Neuronal stem cell (in vitro differentiated cells): ENCODE results near the gene PNPLA2.

Experiments used
- DNase-seq: peaks from one replicate; pipeline ENCODE4 v3.0.0-alpha.2; 2013; ENCODE audit warnings: low spot score
- H2AFZ ChIP-seq: one replicate; pipeline ENCODE4 v1.6.1; 2013; ENCODE audit warnings: mild to moderate bottlenecking, low read length, inconsistent platforms
- H2AK5ac ChIP-seq: 2 replicates; pipeline ENCODE4 v1.6.1; 2013; ENCODE audit warnings: low read depth, mild to moderate bottlenecking, inconsistent platforms, low read length, moderate library complexity, mixed read lengths
- H2BK120ac ChIP-seq: 2 replicates; pipeline ENCODE4 v1.6.1; 2013; ENCODE audit warnings: low read depth, mild to moderate bottlenecking, inconsistent platforms, low read length, moderate library complexity, mixed read lengths
- H2BK12ac ChIP-seq: one replicate; pipeline ENCODE4 v1.6.1; 2013; ENCODE audit warnings: low read length, inconsistent platforms
- H2BK15ac ChIP-seq: 2 replicates; pipeline ENCODE4 v1.6.1; 2013; ENCODE audit warnings: mild to moderate bottlenecking, low read length, inconsistent platforms, mixed read lengths
- H2BK5ac ChIP-seq: one replicate; pipeline ENCODE4 v1.6.1; 2013; ENCODE audit warnings: inconsistent platforms, mild to moderate bottlenecking, low read length, moderate library complexity
- H3K14ac ChIP-seq: one replicate; pipeline ENCODE4 v1.6.1; 2013; ENCODE audit warnings: low read length, inconsistent platforms
- H3K18ac ChIP-seq: 2 replicates; pipeline ENCODE4 v1.6.1; 2013; ENCODE audit warnings: low read length, inconsistent platforms
- H3K23ac ChIP-seq: 2 replicates; pipeline ENCODE4 v1.6.1; 2013; ENCODE audit warnings: low read depth, mild to moderate bottlenecking, mixed read lengths, low read length, inconsistent platforms; ENCODE audit not compliant: poor library complexity
- H3K27ac ChIP-seq: replicated peaks from 3 replicates; pipeline ENCODE4 v1.5.1; 2013; ENCODE audit warnings: low read length, inconsistent platforms
- H3K27me3 ChIP-seq, 3 experiments: 2 replicates each; pipeline ENCODE4 v1.6.1; 2013; ENCODE audit warnings: low read length in 3 of 3, mild to moderate bottlenecking in 2 of 3, inconsistent platforms in 1 of 3, low read depth in 1 of 3, mixed read lengths in 1 of 3, moderate library complexity in 1 of 3; ENCODE audit not compliant: control insufficient read depth in 3 of 3, insufficient read depth in 3 of 3
- H3K36me3 ChIP-seq, 2 donors: replicated peaks in 1 of 2; 2 replicates each; pipeline ENCODE4 v1.6.1; 2013; ENCODE audit warnings: low read length in 2 of 2; ENCODE audit not compliant: control insufficient read depth in 2 of 2, insufficient read depth in 2 of 2
- H3K4ac ChIP-seq: 2 replicates; pipeline ENCODE4 v1.6.1; 2013; ENCODE audit warnings: inconsistent platforms, mild to moderate bottlenecking, low read length, moderate library complexity
- H3K4me1 ChIP-seq, 2 donors: 1 replicate in 1 of 2; 2 replicates in 1 of 2; pipeline ENCODE4 v1.6.1; 2013; ENCODE audit warnings: low read length in 2 of 2, low read depth in 1 of 2; ENCODE audit not compliant: control insufficient read depth in 2 of 2, insufficient read depth in 1 of 2
- H3K4me2 ChIP-seq: one replicate; pipeline ENCODE4 v1.6.1; 2013; ENCODE audit warnings: mild to moderate bottlenecking, low read length, inconsistent platforms; ENCODE audit not compliant: insufficient read depth, poor library complexity, severe bottlenecking
- H3K4me3 ChIP-seq, 2 donors: 2 replicates each; pipeline ENCODE4 v1.5.1; 2013; ENCODE audit warnings: low read length in 2 of 2, mild to moderate bottlenecking in 2 of 2, inconsistent platforms in 1 of 2, moderate library complexity in 1 of 2
- H3K79me1 ChIP-seq: one replicate; pipeline ENCODE4 v1.6.1; 2013; ENCODE audit warnings: low read depth, mild to moderate bottlenecking, inconsistent platforms, low read length, moderate library complexity
- H3K9ac ChIP-seq: one replicate; pipeline ENCODE4 v1.6.1; 2013; ENCODE audit warnings: mild to moderate bottlenecking, low read depth, low read length, inconsistent platforms; ENCODE audit not compliant: poor library complexity
- H3K9me3 ChIP-seq, 2 donors: replicated peaks in 1 of 2; 2 replicates each; pipeline versions ENCODE3 to v1.6.1; 2013; ENCODE audit warnings: low read length in 2 of 2, mild to moderate bottlenecking in 2 of 2, inconsistent platforms in 1 of 2, low read depth in 1 of 2, mixed read lengths in 1 of 2, moderate library complexity in 1 of 2; ENCODE audit not compliant: control insufficient read depth in 2 of 2, insufficient read depth in 1 of 2
- H4K8ac ChIP-seq: one replicate; pipeline ENCODE4 v1.6.1; 2013; ENCODE audit warnings: low read depth, mild to moderate bottlenecking, inconsistent platforms, low read length, moderate library complexity
- H4K91ac ChIP-seq: one replicate; pipeline ENCODE4 v1.6.1; 2013; ENCODE audit warnings: low read length, low read depth, mild to moderate bottlenecking, inconsistent platforms; ENCODE audit not compliant: poor library complexity
- WGBS, 2 donors: extraction: QIAGEN DNeasy Blood & Tissue Kit; methylation state at CpG; one replicate each; pipeline ENCODE4 v1.1.7; 2013; ENCODE audit warnings: missing lambda C conversion rate in 2 of 2, mixed read lengths in 1 of 2; ENCODE audit not compliant: insufficient read length in 2 of 2, insufficient replicate concordance in 1 of 2; ENCODE audit errors: extremely low coverage in 2 of 2; 5-methylcytosine and 5-hydroxymethylcytosine counted together

The PNPLA2 gene

DNA sequence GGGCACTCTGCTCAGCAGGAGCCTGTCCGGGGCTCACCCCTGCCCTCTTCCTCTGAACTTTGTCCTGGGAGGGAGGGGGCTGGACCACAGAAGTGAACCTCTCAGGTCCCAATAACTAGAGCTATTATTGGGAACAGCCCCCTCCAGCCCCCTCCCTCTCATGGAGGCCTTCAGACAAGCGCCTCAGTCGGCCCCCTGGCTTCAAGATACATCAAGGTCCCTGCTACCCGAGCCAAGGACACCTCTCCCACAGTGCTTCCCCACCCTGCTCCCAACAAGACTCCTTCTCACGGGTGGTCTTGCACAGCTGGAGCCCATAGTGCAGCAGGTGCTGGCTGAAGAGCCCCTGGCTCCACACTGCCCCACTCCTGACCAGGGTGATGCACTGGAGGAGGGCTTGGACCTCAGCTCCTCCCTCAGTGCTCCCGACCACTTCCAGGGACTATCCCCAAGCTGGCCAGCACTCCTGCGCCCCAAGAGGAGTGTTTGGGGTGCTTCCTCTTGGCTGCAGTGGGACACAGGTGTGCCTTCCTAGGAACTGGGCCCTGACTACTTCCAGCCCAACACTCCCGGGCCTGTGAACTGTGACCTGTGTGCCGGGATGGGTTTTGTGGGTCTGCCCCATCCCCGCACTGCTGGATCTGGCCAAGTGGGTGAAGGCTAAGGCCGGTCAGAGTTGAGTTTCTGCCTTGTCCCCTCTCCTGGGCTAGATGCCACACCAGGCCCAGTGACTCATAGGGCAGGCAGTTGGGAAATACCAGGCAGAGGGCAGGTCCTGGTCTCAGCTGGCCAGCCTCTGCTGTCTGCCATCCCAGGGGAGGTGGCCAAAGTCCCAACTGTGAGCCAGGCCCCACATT lies 2.2 kb downstream of the PNPLA2 start:
- peaks cover 12 to 15% of the 10 kb centered on the region in 2 donors for H3K4me1 ChIP-seq
- no peak overlapping the region for H2BK120ac ChIP-seq
- H3K9ac ChIP-seq: peak overlapping the region; percentile 86
- peaks cover 0 to 5% (median 0%) of the 10 kb centered on the region in 3 experiments for H3K27me3 ChIP-seq
- H4K8ac ChIP-seq: no peak overlapping the region
- H3K79me1 ChIP-seq: peaks cover 6% of the 10 kb centered on the region
- H3K14ac ChIP-seq: no peak overlapping the region
- H3K36me3 ChIP-seq: peaks cover 0 to 37% of the 10 kb centered on the region in 2 donors
- H2BK5ac ChIP-seq: no peak overlapping the region
- H3K27ac ChIP-seq: no peak overlapping the region
- peak overlapping the region; percentile 94 for H2AK5ac ChIP-seq
- H3K4me3 ChIP-seq: peak overlapping the region in 1 of 2 donors; percentile 92
- peak overlapping the region; percentile 83 for H3K4me2 ChIP-seq
- no peak overlapping the region for H2BK12ac ChIP-seq
- WGBS, 2 donors: no CpG with 5 or more reads among the region's 11 CpGs
- no peak overlapping the region for H4K91ac ChIP-seq
- no peak overlapping the region for H3K4ac ChIP-seq
- DNase-seq: no peak
- peaks cover 0 to 2% of the 10 kb centered on the region in 2 donors for H3K9me3 ChIP-seq
- no peak overlapping the region for H2AFZ ChIP-seq
- H3K23ac ChIP-seq: peak overlapping the region; percentile 98
- H2BK15ac ChIP-seq: peak overlapping the region; percentile 91
- peak overlapping the region; percentile 72 for H3K18ac ChIP-seq

DNA sequence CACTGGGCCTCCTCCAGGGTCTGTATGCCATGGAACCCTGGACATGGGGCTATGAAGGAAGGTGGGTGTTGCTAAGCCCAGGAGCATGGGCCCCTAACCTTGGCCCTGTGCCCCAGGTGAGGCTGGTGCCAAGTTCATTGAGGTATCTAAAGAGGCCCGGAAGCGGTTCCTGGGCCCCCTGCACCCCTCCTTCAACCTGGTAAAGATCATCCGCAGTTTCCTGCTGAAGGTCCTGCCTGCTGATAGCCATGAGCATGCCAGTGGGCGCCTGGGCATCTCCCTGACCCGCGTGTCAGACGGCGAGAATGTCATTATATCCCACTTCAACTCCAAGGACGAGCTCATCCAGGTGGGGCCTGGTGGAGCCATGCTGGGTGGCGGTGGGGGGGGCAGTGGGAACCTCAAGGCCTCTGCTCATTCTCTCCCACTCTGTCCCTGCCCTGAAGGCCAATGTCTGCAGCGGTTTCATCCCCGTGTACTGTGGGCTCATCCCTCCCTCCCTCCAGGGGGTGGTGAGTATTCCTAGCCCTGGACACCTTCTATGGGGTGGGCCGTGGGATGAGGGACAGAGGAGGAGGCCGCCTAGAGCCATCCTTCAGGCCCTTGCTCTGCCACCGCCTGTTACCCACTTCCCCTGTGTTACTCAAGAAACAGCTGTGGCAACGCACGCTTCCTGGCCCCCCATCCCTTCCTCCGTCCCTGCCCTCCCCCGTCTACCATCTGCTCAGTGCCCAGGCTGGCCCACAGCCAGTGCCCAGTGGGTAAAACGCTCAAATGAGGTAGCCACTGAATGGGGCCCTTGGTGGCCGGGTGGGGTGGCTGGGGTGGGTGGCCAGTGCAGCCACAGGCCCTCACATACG lies 3.0 kb downstream of the PNPLA2 start:
- Histone ChIP-seq H3K23ac (no peak overlapping the region), H3K4ac (no peak overlapping the region), H3K36me3 (peaks cover 0 to 37% of the 10 kb centered on the region in 2 donors), H3K18ac (no peak overlapping the region), H4K91ac (no peak overlapping the region), H3K79me1 (peaks cover 6% of the 10 kb centered on the region), H3K4me3 (peak overlapping the region in 1 of 2 donors; percentile 46), H2BK5ac (no peak overlapping the region), H3K4me1 (peaks cover 12 to 17% of the 10 kb centered on the region in 2 donors), H2BK15ac (no peak overlapping the region), H3K27me3 (peaks cover 0 to 10% (median 0%) of the 10 kb centered on the region in 3 experiments), H2BK120ac (no peak overlapping the region), H2AFZ (no peak overlapping the region), H3K4me2 (no peak overlapping the region), H2AK5ac (peak overlapping the region; percentile 43), H3K9ac (no peak overlapping the region), H3K14ac (no peak overlapping the region), H3K9me3 (no peaks in the 10 kb centered on the region), H2BK12ac (no peak overlapping the region), H3K27ac (no peak overlapping the region), H4K8ac (no peak overlapping the region)
- no CpG with 5 or more reads among the region's 22 CpGs for WGBS, 2 donors
- no peak for DNase-seq

DNA sequence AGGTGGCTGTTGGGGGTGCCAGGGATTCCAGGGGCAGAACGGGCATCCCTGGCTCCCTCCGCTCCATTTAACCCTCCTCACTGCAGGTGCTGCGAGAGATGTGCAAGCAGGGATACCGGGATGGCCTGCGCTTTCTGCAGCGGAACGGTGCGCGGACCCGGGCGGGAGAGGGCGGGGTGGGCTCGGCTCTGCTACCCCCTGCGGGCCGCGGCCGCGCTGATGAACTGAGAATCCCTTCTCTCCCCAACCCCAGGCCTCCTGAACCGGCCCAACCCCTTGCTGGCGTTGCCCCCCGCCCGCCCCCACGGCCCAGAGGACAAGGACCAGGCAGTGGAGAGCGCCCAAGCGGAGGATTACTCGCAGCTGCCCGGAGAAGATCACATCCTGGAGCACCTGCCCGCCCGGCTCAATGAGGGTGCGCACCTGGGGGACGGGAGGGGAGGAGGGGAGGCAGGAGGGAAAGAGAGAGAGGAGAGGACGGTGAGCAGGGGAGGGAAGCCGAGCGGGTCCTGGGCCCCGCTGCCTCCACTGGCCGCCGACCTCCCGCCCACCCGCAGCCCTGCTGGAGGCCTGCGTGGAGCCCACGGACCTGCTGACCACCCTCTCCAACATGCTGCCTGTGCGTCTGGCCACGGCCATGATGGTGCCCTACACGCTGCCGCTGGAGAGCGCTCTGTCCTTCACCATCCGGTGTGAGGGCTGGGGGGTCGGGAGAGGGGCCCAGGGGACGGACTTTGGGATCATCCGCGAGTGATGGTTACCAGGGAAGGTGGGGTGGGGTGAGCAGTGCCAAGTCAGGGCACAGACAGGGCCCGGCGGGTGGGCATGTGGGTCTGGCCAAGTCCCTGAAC lies 5.0 kb downstream of the PNPLA2 start:
- no peak overlapping the region for H3K27ac ChIP-seq
- no peak overlapping the region for H3K4me2 ChIP-seq
- H2BK12ac ChIP-seq: no peak overlapping the region
- H2BK5ac ChIP-seq: no peak overlapping the region
- H2AK5ac ChIP-seq: no peak overlapping the region
- H2BK15ac ChIP-seq: no peak overlapping the region
- H3K4ac ChIP-seq: no peak overlapping the region
- no peak overlapping the region for H4K8ac ChIP-seq
- H3K27me3 ChIP-seq: peaks cover 0 to 23% (median 0%) of the 10 kb centered on the region in 3 experiments
- no peak overlapping the region for H2BK120ac ChIP-seq
- peaks cover 0 to 37% of the 10 kb centered on the region in 2 donors for H3K36me3 ChIP-seq
- no peak overlapping the region for H2AFZ ChIP-seq
- no peak for DNase-seq
- H3K18ac ChIP-seq: no peak overlapping the region
- H3K4me3 ChIP-seq: no peak overlapping the region
- H4K91ac ChIP-seq: no peak overlapping the region
- no peak overlapping the region for H3K9ac ChIP-seq
- peaks cover 6% of the 10 kb centered on the region for H3K79me1 ChIP-seq
- H3K9me3 ChIP-seq: no peaks in the 10 kb centered on the region
- H3K14ac ChIP-seq: peak overlapping the region; percentile 21
- no CpG with 5 or more reads among the region's 53 CpGs for WGBS, 2 donors
- peaks cover 25 to 26% of the 10 kb centered on the region in 2 donors for H3K4me1 ChIP-seq
- peak overlapping the region; percentile 73 for H3K23ac ChIP-seq
